ENCODE data around the gene ASTN2. TPM values are rescaled to one million over a fixed set of nuclear protein-coding genes. Genes with fewer than 3 reads are reported as not detected.

Gene ASTN2
- total RNA-seq, 4 donors from 2014 or later = 3.0 to 7.0 (median 5.2) TPM

- DNase-seq = no peak
- 59 to 65% methylated on average over 1 of the region's 1 CpG for WGBS, 2 donors (ENCODE audit: low coverage in 1 of 2)
- H3K9me3 ChIP-seq = no peaks in the 10 kb centered on the region
- H3K4me3 ChIP-seq = no peak overlapping the region
- no peaks in the 10 kb centered on the region for H3K4me1 ChIP-seq
- in situ Hi-C loops (cut with MboI; ENCODE audit: low pct_ligation_motif_present in 1 of 4, low pct_unique_long_range_greater_than_20kb in 1 of 4, low sequenced_read_pairs in 3 of 4) (no loop called here), intact Hi-C loops (cut with DNase I; ENCODE audit: low total_unique reads) (no loop called here)
- no peak overlapping the region for H3K27ac ChIP-seq
- TF ChIP-seq POLR2A (IDR thresholded peaks at IDR 0.05) = no peak
- no peak for TF ChIP-seq POLR2AphosphoS5 (IDR thresholded peaks at IDR 0.05)
- TF ChIP-seq EP300 (IDR thresholded peaks at IDR 0.05; ENCODE audit: low read depth) = no peak
- TF ChIP-seq CTCF (IDR thresholded peaks at IDR 0.05) = no peak
- peaks cover 3% of the 10 kb centered on the region for H3K27me3 ChIP-seq
- H3K36me3 ChIP-seq = no peaks in the 10 kb centered on the region
Observed at GRCh38 chr9:116815835-116816234, 599.0 kb downstream of the ASTN2 start.

GRCh38 chr9:116813031-116813300, 601.9 kb downstream of the ASTN2 start:
- in situ Hi-C loops (cut with MboI; ENCODE audit: low pct_ligation_motif_present in 1 of 4, low pct_unique_long_range_greater_than_20kb in 1 of 4, low sequenced_read_pairs in 3 of 4) (no loop called here), intact Hi-C loops (cut with DNase I; ENCODE audit: low total_unique reads) (no loop called here)
- TF ChIP-seq EP300 (IDR thresholded peaks at IDR 0.05; ENCODE audit: low read depth) = no peak
- TF ChIP-seq POLR2AphosphoS5 (IDR thresholded peaks at IDR 0.05) = no peak
- TF ChIP-seq POLR2A (IDR thresholded peaks at IDR 0.05) = no peak
- TF ChIP-seq CTCF (IDR thresholded peaks at IDR 0.05) = no peak
- WGBS, 2 donors (ENCODE audit: low coverage in 1 of 2) = 66 to 100% methylated on average over 1 of the region's 1 CpG
- Histone ChIP-seq H3K36me3 (no peaks in the 10 kb centered on the region), H3K4me1 (no peaks in the 10 kb centered on the region), H3K4me3 (no peak overlapping the region), H3K9me3 (no peaks in the 10 kb centered on the region), H3K27me3 (peaks cover 3% of the 10 kb centered on the region), H3K27ac (no peak overlapping the region)
- no peak for DNase-seq

GRCh38 chr9:116812231-116813030, 602.4 kb downstream of the ASTN2 start:
- Histone ChIP-seq H3K27me3 (peaks cover 3% of the 10 kb centered on the region), H3K36me3 (no peaks in the 10 kb centered on the region), H3K4me3 (no peak overlapping the region), H3K27ac (no peak overlapping the region), H3K4me1 (no peaks in the 10 kb centered on the region), H3K9me3 (no peaks in the 10 kb centered on the region)
- intact Hi-C loops (cut with DNase I; ENCODE audit: low total_unique reads) (no loop called here), in situ Hi-C loops (cut with MboI; ENCODE audit: low pct_ligation_motif_present in 1 of 4, low pct_unique_long_range_greater_than_20kb in 1 of 4, low sequenced_read_pairs in 3 of 4) (no loop called here)
- TF ChIP-seq EP300 (IDR thresholded peaks at IDR 0.05; ENCODE audit: low read depth) (no peak), POLR2AphosphoS5 (IDR thresholded peaks at IDR 0.05) (no peak), POLR2A (IDR thresholded peaks at IDR 0.05) (no peak), CTCF (IDR thresholded peaks at IDR 0.05) (no peak)
- WGBS, 2 donors (ENCODE audit: low coverage in 1 of 2) = 59 to 68% methylated on average over 6 to 7 of the region's 7 CpGs
- DNase-seq = no peak

- H3K36me3 ChIP-seq = no peaks in the 10 kb centered on the region
- no peak for DNase-seq
- no peak overlapping the region for H3K27ac ChIP-seq
- H3K27me3 ChIP-seq = peaks cover 3% of the 10 kb centered on the region
- in situ Hi-C loops (cut with MboI; ENCODE audit: low pct_ligation_motif_present in 1 of 4, low pct_unique_long_range_greater_than_20kb in 1 of 4, low sequenced_read_pairs in 3 of 4) (no loop called here), intact Hi-C loops (cut with DNase I; ENCODE audit: low total_unique reads) (no loop called here)
- H3K4me1 ChIP-seq = no peaks in the 10 kb centered on the region
- no peaks in the 10 kb centered on the region for H3K9me3 ChIP-seq
- TF ChIP-seq EP300 (IDR thresholded peaks at IDR 0.05; ENCODE audit: low read depth) = no peak
- no peak for TF ChIP-seq CTCF (IDR thresholded peaks at IDR 0.05)
- H3K4me3 ChIP-seq = no peak overlapping the region
- 80 to 88% methylated on average over 5 of the region's 5 CpGs for WGBS, 2 donors (ENCODE audit: low coverage in 1 of 2)
Observed at GRCh38 chr9:116809656-116810055, 605.2 kb downstream of the ASTN2 start.

All from transverse colon (tissue), 4 donors.